ENCODE measurements around the gene HEPN1.

GRCh38 chr11:124896071-124896750 lies 22.8 kb upstream of the HEPN1 start:
- TF ChIP-seq NFIC (IDR thresholded peaks at IDR 0.05; ENCODE audit: low read depth, low read length) (no peak), SP1 (IDR thresholded peaks at IDR 0.05; ENCODE audit: low read depth, low read length) (no peak), SRF (IDR thresholded peaks at IDR 0.05; ENCODE audit: low read depth in 2 of 2, low read length in 2 of 2) (no peak), RFX5 (IDR thresholded peaks at IDR 0.05; ENCODE audit: low read depth, low read length) (no peak), CHD2 (IDR thresholded peaks at IDR 0.05; ENCODE audit: borderline replicate concordance, low read depth, low read length) (no peak), POLR2AphosphoS5 (IDR thresholded peaks at IDR 0.05; ENCODE audit: low read length) (no peak), ZZZ3 (IDR thresholded peaks at IDR 0.05; ENCODE audit: control insufficient read depth, insufficient read length, low read depth) (no peak), BCL11A (IDR thresholded peaks at IDR 0.05; ENCODE audit: low read depth, low read length) (no peak)
- TF ChIP-seq, protein P1, sequence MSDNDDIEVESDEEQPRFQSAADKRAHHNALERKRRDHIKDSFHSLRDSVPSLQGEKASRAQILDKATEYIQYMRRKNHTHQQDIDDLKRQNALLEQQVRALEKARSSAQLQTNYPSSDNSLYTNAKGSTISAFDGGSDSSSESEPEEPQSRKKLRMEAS (IDR thresholded peaks at IDR 0.05; ENCODE audit: low read depth, low read length): no peak
- TF ChIP-seq, protein P2, sequence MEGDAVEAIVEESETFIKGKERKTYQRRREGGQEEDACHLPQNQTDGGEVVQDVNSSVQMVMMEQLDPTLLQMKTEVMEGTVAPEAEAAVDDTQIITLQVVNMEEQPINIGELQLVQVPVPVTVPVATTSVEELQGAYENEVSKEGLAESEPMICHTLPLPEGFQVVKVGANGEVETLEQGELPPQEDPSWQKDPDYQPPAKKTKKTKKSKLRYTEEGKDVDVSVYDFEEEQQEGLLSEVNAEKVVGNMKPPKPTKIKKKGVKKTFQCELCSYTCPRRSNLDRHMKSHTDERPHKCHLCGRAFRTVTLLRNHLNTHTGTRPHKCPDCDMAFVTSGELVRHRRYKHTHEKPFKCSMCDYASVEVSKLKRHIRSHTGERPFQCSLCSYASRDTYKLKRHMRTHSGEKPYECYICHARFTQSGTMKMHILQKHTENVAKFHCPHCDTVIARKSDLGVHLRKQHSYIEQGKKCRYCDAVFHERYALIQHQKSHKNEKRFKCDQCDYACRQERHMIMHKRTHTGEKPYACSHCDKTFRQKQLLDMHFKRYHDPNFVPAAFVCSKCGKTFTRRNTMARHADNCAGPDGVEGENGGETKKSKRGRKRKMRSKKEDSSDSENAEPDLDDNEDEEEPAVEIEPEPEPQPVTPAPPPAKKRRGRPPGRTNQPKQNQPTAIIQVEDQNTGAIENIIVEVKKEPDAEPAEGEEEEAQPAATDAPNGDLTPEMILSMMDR (IDR thresholded peaks at IDR 0.05 in 2 of 3, conservative IDR thresholded peaks at IDR 0.05 in 1 of 3; ENCODE audit: control insufficient read depth in 2 of 3, extremely low read depth in 1 of 3, insufficient read depth in 1 of 3, low read depth in 3 of 3, low read length in 3 of 3): no peak

All from GM12878 (cell line).